ENCODE measurements around the gene APH1B.

DNA sequence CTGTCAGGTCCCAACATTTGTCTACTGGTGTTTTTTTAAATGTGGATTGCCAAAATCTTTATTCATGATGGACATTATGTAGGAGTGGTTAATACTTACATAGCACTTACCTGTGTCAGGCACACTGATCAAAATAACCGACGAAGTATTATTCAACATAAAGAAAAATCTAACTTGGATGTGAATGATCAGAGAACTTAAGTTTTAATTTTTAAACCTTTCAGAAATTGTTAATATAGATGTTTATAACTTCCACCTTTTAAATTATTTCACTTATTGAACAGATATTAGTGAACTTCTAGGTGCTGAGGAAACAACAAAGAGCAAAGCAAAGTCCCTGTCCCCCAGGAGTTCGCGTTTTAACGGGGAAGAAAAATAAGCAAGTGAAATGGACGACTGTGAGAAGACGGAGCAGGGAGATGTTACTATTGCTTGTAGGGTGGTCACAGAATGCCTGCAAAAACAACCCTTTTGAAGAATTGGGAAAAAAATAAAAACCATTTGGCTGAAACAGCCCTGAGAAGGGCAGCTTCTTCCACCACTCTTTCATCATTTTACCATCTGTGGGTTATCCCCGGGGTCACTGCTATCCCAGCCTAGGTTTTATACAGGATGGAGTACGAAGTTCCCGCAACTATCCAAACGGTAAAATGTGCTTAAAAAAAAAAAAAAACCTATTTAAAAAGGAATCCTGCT, 915 bp upstream of the APH1B start:
- no peak for TF ChIP-seq POLR2AphosphoS5 (IDR thresholded peaks at IDR 0.05)
- TF ChIP-seq, protein P1, sequence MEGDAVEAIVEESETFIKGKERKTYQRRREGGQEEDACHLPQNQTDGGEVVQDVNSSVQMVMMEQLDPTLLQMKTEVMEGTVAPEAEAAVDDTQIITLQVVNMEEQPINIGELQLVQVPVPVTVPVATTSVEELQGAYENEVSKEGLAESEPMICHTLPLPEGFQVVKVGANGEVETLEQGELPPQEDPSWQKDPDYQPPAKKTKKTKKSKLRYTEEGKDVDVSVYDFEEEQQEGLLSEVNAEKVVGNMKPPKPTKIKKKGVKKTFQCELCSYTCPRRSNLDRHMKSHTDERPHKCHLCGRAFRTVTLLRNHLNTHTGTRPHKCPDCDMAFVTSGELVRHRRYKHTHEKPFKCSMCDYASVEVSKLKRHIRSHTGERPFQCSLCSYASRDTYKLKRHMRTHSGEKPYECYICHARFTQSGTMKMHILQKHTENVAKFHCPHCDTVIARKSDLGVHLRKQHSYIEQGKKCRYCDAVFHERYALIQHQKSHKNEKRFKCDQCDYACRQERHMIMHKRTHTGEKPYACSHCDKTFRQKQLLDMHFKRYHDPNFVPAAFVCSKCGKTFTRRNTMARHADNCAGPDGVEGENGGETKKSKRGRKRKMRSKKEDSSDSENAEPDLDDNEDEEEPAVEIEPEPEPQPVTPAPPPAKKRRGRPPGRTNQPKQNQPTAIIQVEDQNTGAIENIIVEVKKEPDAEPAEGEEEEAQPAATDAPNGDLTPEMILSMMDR (IDR thresholded peaks at IDR 0.05), result no peak

Measured in transverse colon (tissue), 4 donors.